Putamen (tissue), 1 donor: ENCODE measurements around the gene ANKRD63.

Experiments used
- DNase-seq: peaks from one replicate; pipeline ENCODE4 v3.0.0-alpha.2; 2016; ENCODE audit warnings: low spot score

Gene ANKRD63

DNA sequence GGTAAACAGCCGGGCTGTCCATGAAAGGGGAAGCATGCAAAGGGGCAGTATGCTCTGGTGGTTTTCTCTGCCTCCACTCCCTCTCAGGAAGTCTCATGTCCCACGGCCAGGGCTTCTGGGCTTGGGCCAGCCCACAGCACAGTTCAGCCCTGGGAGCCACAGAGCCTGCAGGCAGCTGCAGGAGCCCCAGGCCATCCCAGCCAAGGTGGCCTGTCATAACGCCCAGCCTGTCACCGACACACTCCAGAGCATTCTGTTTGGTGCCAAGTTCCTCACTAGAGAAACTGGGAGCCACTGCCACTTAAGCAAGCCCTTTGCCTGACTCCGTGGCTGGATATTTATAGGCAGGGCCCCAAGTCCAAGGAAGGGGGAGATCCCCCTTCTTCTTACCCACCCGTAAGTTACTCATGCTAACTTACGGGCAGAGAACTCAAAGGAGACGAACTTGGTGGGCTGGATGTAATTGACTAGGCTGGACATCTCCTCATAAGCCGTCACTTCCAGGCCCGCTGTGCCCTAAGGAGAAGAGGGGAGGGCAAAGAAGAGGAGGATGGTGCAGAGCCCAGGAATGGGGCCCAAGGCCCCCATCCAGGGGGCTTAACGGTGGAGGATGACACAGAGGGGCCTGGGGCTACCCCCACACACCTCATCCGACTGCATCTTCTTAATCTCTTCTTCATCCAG, 13.2 kb upstream of the ANKRD63 start:
- no peak for DNase-seq

DNA sequence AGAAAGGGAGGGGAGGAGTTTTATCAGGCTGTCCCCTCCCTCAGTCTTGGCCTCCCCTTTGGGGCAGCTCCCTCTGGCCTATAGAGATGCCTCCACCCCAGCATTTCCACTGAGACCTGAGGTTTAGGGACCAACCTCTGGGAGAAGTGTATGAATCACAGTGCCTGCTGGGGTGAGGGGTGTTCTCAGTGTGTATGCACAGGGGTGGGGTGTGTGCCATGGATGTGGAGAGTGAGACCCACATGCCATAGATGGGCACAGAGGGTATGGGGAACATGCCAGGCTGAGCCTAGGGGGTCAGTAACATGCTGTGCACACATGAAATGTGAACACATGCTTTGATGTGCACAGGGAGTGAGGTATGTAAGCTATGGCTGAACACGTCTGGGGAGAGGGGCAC, 12.4 kb upstream of the ANKRD63 start:
- no peak for DNase-seq

DNA sequence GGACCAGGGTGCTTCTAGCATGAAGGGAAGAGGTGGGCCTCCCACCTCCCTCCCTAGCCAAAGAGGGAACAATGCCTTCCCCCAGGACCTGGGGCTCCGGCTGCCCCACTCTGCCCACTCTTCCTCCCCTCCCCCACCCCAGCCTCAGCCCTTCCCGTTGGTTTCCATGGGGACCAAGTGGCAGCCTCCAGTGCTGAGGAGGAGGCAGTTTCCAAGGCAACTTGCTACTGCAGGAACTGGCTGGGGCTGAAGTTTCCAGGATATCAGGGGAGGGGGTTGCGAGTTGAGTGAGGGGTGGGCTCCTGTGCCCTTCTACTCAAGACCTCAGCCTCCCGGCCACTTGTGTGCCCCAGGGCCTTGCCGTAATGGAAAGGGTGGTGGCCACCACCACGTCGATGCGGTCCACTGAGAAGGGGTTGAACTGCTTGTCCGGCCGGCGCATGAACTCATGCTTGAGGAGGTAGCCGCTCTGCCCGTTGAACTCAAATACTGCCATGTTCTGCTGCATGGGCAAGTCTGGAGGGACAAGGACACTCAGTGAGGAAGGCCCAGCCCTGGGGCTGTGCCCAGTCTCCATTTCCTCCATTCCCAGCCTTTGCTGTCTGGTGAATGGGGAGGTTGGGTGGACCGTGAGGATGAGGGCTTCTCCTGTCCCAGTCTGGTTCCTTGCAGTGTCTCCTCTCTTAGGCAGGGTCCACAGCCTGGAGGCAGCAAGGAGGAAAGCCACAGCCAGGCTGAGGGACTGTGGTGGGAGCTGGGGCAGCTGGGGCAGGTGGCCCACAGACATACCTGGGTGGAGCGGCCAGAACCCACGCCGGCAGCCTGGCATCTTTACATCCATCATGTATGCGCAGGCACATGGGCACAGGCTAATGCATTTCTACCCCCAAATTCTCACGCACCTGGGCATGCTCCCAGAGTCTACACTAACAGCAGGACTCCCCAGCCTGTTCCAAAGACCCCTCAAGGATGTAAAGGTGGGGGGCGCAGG, 11.3 kb upstream of the ANKRD63 start:
- no peak for DNase-seq

DNA sequence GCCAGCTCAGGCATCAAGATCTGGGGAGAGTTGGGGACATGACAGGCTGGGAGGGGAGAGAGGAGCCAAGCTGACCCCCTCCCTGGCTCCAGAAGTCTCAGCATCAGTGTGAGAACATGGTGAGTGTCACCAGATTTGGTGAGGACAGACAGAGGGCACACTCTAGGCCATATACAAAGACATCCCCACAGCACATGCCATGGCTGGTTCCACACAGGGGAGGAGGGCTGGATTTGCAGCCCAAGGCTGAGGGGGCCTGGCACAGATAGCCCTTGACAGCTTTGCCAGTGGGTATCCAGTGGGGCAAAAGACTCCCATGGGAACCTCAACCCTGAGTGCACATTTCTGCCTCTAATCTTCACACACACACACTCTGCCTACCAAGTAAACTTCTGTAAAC, 10.1 kb upstream of the ANKRD63 start:
- no peak for DNase-seq

DNA sequence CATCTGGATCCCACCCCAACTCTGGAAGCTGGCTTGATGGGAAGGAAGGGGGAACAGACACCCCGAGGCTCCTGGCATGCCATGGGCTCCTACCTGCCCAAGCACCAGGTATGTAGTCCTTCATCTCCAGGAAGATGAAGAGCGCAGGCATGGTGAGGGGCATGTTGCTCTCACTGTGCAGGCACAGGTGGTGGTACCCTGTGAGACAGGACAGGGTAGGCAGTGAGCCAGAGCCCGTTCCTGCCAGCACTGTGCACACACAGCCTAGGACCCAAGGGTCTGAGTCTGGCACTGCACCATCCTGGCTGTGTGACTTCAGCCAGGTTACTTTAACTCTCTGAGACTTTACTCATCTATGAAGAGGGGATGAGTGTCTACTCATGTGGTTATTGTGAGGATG, 9.4 kb upstream of the ANKRD63 start:
- no peak for DNase-seq

DNA sequence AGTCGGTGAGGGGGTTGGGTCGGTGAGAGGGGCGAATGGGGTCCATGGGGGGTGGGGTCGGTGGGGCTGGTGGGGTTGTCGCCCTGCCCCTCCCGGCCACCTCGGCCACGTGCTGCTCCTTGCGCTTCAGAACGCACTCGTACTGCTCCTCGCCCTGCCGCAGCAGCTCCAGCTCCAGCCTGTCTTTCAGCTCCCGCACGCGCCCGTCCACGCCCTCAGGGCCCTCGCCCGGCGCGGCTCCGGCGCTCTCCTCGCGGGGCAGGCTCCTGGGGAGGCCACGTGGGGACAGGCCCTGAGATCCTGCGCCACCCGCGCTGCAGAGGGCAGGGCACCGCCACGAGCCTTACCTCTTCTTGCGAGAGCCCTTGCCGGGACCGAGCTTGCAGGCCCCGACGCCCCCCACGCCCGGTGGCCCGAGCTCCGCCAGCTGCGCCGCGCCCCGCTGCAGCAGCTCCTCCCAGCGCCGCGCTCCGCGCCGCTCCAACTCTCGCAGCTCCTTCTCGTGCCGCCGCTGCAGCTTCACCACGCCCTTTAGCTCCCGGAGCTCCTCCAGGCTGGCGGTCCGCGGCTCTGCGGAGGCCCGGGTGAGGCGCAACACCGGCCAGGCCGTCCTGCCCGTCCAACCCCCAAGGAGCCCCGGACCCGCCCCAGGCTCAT, 8.2 kb upstream of the ANKRD63 start:
- DNase-seq, result no peak

DNA sequence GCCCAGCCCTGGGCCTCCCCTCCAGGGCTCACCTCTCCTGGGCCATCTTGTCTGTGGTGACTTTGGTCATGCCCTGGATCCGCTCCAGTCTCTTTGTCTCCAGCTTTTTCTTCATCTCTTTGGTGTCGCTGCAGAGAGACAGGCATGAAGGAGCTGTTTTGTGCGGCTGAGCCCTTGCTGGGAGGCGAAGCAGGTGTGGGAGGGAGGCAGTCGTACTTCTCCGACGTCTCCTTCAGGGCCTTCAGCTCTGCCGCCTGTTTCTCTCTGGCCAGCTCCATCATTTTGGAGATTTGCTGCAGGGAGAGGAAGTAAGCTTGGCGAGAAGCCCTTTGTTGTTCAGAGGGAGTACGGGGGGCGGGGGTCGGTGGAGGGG, 7.7 kb upstream of the ANKRD63 start:
- DNase-seq, result no peak

DNA sequence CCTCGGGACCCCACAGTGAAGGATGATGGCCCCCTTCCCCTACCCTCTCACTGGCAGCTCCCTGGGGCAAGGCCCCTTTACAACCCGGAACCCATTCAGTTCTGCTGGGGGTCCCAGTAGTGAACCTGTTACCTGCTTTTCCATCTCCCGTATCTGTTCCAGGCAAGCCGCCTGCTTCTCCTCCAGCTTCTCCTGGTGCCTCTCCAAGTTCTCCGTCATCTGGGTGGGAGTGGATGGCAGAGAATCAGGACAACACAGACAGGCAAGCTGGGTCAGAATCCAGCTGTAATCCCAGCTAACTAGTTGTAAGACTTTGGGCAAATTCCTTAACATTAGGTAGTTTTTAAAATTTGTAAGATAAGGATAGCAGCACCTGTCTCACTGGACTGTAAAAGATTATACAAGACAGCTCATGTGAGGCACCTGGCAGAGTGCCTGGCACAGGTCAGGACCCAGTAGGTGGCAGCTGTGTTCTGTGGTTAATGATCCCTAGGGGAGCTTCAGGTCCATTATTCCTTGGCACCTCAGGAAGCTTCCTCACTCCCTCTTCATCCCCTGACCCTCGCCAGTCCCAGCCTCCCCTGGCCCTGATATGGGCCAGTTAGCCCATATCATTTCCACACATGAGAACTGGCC, 6.4 kb upstream of the ANKRD63 start:
- DNase-seq, result no peak

DNA sequence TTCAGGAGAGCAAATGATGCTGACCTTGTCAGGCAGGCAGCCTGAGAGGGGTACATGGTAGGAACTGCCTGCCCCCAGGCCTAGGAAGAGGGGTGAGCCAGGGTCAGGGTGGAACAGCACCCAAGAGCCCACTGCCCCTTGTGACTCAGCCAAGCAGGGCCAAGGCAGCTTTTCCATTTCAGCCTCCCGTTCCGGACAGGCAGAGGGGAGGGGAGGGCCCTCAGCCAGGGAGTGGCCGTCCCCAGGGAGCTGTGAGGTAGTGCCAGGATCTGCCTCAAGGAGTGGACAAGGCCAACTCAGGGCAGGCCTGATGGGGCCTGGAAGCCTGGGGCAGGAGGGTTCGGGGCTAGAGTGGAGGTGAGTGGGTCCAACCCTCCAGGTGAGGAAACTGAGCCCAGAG, 5.1 kb upstream of the ANKRD63 start:
- no peak for DNase-seq

DNA sequence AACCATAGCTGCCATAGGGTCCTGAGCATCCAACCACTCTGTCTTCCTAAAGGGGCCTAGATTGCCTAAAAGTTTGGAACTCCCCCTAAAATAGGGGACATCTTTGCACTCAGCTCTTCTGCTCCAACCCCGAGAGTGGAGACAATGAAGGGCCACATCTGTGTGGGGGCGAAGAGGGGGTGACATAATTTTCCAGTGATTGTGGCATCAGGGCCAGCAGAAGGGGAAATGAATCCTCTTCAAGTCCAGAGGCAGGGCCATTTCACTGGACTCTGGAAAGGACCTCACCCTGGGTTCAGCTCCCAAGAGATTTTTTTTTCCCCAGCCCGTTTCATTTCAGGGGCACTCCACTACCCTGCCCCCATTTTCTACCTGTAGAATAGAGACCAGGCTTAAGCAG, 4.6 kb upstream of the ANKRD63 start:
- DNase-seq, result no peak

DNA sequence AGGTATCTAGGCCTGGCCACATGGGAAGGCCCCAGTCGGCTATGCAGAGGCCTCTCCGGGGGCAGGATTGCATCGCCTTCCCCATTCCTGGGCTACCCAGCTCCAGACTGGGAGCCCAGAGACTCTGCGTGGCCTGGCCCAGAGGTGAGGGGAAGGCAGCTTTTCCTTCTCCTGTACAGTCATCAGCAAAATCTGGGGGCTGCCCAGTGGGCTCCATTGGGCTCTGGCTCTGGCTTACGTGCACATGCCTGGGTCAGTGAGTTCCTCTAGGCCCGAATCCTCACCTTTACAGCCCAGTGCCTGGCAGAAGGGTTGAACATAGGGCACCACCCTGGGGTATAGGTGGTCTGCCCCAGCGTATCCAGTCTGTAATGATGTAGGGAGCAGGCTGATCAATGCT, 3.9 kb upstream of the ANKRD63 start:
- no peak for DNase-seq

DNA sequence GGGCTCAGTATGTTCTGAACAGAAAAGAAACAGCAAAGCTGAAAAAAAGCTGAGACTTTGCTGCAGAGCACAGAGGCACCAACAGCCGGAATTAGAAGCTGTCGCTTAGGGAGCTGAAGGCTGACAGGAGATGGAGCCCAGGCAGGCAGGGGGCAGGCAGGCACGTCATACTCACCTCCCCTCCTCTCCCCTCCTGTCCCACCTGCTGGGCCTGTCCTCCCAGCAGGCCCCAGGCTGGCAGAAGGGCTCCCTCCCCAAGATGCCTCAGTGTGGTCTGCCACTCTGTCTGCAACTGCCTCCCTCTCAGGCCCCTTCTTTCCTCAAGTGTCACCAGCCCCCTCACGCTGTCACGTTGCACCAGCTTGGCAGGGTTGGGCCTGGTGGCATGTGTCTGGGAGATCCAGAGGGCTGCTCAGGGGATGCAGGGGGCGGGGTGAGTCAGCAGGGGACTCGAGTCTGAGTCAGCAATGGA, 3.2 kb upstream of the ANKRD63 start:
- DNase-seq, result peak; percentile 65

DNA sequence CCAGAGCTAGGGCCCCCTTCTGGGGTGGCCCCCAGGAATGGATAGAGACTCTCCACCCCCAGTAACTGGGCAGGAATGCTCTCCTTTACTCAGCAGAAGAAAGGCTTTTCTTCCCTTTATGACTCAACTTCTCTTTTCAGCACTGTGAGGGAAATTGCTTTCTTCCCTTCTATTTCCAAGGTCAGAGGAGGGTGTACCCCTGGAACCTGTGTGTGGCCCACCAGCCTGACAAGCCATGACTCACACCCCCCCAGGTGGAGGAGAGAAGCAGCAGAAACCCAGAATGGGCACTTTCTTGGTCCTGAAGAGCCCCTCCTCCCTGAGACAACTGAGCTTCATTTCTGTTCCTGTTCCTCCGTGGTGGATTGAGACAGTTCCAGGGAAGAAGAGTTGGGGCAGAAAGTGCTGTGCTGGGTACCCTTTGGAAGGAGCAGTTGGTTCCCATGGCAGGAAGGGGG, 2.7 kb upstream of the ANKRD63 start:
- DNase-seq, result no peak

DNA sequence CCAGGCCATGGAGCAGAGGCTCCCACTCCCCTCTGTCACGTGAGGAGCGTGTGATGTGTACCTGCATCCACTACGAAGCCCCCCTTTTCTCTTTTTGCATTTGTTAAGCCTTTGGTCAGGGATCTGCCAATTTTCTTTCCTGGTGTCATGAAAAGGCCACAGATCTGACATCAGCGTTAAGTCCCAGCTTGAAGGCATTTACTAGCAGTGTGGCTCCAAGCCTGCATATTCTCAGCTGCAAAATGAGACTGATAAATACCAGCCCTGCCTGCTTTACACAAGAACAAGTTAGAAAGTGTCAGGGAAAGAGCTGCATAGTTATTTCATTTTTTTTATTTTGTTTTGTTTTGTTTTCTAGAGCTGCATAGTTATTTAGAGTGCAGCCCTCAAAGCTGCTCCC, 2.3 kb upstream of the ANKRD63 start:
- no peak for DNase-seq

DNA sequence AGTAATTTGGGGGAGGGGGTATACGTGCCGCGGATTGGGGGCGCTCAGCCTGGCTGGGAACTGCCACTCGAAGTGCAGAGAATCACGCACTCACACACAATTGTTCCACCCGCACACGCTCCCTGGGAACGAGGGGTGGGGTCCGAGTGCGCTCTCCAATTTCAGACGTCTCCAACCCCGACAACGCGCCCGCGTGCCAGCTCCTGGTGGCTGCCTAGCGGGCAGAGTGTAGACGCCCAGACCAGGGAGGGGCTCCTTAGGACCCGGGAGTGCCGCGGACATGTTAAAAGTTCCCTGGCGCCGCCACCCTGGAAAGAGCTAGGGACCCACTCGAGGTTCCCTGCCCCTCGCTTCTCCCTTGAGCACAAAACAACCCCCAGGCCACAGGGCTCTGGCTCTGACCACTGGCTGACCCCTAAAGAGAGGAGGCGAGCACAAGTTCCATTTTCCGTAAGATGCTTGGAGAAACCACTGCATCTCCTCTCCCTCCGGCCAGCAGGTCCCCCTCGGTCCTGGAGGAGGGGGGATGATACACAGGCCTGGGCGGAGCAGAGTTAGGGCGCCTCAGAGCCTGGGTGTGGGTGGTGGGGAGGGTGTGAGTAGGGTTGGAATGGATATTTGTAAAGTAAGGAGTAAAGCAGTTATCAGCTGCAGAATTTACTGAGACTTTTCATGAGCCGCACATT, 894 bp upstream of the ANKRD63 start:
- no peak for DNase-seq

DNA sequence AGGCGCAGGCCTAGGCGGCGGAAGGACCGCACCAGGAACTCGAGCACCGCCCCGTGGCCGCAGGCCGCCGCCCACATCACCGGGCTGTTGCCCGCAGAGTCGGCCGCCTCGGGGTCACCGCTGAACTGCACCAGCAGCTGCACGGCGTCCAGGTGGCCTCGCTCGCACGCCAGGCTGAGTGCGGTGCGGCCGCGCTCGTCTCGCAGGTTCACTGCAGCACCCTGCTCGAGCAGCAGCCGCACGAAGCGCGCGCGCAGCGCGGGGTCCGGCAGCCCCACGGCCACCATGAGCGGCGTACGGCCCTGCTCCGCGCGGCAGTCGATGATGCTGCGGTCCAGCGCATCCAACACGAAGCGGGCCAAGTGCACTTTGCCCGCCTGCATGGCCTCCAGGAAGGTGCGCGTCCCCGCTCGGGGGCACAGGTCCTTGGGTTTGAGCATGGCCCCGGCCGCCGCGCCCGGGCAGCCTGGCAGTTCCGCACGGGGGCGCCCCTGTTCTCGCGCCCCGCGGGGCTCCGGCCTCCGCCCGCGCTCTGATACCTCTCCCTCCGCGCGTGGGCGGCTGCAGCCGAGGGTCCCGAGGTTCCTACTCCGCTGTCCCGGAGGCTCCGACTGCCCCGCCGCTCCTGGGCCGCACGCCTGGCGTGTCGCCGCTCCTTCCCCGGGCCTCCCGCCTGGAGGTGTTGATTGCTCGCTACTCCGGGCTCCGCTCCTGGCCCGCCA, 556 bp downstream of the ANKRD63 start:
- no peak for DNase-seq

DNA sequence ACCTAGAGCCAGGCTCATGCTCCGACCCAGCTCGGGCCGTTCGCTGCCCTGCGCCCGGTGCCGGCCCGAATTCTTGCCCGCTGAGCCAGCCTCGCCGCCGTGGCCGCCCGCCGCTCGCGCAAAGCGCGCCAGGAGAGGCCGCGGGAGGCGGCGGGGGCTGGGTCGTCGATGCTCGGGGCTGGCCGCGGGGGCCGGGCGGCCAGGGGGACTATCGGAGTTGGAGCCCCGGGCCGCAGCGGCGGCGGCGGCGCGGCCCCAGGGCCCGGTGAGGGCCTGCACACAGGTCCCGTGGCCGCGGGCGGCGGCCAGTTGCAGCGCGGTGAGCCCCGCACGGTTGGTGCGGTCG, 1.1 kb downstream of the ANKRD63 start:
- no peak for DNase-seq

DNA sequence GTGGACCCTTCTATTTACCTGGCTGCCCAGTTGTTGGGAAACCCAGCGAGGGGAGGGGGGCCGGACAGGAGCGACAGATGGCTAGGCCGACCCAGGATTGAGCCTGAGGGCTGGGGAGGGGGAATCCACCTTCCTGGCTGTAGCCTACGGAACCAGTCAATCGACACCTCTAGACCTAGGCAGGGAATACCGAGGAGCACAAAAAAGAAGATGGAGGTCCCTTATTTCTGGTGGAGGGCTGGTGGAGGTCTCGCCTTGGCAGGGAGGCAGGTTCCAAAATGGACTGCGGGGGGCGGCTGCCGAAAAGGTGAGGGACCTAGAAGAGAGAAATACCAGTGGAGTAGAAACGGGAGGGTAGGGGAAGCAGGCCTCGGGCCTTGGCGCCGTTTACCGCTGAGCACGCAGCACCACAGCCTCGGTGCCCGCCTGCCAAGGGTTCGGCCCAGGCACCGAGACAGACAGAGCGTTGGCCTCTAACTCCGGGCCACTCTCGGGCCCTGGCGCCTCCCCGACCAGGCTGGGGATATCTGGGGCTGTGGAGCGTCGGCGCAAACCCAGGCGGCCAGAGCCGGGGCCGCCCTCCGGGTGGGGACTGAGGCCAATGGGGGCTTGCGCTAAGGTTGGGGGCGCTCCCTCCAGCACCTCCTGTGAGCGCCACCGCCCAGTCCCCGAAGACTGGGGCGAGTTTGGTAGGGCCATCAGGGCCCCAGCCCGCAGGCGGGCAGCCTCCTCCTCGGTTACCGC, 1.6 kb downstream of the ANKRD63 start:
- DNase-seq, result no peak

DNA sequence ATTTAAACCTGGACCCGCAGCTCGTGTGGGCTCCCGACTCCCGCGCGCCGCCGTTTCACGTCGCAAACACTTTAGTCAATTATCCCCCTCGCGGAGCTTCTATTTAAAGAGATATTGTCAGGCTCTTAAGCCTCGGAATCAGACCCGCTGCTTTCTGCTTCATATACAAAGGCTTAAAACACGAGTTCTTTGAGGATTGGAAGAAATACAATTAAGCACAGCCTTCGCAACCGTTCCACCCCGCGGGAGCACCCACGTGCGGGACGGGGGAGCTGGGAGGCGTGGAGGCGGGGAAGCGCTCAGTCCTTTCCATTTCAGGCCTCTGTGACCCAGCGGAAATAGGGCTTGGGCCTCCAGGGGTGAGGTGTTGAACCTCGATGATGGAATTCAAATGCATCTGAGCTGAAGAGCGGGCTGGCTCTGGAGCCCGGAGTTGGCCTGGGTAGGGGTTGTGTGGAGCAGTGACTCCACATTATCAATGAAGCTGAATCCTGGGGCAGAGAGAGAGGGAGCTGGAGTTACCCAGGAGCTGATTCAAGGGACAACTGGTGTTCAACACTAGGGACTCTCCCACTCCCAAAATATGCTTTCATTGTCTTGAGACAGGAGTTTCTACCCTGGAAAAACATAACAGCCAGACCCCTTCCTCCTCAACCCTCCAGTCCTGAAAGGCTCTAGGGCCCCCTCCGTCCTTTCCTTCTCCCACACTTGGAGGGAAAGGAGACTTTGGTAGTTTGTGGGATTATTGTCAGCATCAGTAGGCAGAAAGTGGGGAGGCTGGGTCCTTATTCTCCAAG, 2.4 kb downstream of the ANKRD63 start:
- DNase-seq, result no peak
